ENCODE measurements around the gene BAG1.

GRCh38 chr9:33264003-33264472, 470 bp downstream of the BAG1 start:
- TF ChIP-seq POLR2A (IDR thresholded peaks at IDR 0.05) (no peak), CTCF (IDR thresholded peaks at IDR 0.05) (no peak)
